Stimulated activated CD8-positive, alpha-beta memory T cell treated with anti-CD3 and anti-CD28 coated beads, Interleukin-12 subunit alpha, Interleukin-12 subunit beta, amount 100 ng/mL, for 24 hours (primary cell): ENCODE results near the gene FBXL13.

Experiments
- DNase-seq: peaks from one replicate; pipeline ENCODE4 v3.0.0-alpha.2; 2020; ENCODE audit errors: extremely low read depth

The FBXL13 gene

DNA sequence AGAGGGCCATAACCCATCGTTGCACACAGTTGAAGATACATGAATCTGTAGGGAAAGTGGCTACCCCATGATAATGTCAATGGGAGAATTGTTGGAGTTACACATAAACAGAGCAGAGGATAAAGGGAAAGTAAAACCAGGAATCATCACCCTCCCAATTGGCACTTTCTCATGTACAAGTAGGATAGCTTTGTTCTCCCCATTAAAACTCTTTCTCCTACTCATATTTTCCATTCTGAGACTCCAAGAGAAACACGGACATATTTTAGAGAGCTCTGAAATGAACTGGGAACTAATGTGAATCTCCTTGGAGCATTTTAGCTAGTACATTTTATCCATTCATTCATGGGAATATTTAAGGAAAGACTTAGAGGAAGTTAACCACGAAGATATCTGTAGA, 179.0 kb downstream of the FBXL13 start:
- DNase-seq = no peak

DNA sequence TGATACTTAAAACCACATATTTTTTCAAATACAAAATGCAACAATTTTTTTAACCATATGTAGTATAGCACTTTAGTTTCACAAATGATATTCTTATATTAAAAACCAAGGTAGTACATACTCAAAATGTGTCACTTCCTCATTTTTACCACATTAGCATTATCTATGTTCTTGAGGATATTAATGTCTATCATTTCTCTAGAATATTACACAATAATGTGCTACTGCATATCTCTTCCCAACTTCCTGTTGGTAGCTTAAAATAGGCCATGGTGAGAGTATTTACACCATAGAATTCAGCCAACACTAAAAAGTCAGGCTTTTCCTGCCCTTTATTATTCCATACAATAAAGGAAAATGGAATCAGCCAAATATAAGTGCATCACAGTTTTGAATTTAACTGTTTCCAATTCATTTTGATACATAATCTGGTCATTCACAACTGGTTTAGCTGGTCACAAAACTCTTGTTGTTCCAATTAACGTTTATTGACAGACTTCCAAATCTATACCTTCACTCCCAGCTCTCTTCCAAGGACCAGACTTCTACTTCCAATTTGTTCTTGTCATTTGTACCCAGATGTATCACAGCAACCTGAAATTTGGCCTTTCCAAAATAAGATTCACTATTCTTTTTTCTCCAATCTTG, 181.8 kb downstream of the FBXL13 start:
- no peak for DNase-seq

DNA sequence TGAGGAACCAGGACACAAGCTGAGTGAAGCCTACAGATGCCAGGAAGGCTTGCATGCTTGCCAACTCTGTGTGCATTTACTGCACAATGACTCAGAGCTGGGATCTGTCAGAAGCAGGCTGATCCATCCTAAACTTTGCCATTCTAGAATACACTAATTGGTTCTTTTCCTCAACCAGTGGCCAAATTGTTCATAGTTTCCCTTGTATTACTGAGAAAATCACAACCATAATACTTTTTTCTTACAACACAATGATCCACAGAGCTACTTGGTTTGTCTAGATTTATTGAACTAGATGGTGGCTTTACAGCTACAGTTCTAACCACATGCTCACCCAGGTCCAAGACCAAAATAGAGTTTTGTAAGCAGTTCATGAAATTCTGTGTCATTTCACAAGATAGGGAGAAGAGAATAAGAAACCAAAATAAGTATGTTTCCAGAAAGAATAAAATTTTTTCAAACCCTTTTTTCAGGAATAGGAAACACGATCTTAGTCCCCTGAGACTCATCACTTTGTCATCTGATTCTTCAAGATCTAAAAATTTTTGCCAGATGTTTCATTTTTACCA, 182.8 kb downstream of the FBXL13 start:
- DNase-seq = no peak

DNA sequence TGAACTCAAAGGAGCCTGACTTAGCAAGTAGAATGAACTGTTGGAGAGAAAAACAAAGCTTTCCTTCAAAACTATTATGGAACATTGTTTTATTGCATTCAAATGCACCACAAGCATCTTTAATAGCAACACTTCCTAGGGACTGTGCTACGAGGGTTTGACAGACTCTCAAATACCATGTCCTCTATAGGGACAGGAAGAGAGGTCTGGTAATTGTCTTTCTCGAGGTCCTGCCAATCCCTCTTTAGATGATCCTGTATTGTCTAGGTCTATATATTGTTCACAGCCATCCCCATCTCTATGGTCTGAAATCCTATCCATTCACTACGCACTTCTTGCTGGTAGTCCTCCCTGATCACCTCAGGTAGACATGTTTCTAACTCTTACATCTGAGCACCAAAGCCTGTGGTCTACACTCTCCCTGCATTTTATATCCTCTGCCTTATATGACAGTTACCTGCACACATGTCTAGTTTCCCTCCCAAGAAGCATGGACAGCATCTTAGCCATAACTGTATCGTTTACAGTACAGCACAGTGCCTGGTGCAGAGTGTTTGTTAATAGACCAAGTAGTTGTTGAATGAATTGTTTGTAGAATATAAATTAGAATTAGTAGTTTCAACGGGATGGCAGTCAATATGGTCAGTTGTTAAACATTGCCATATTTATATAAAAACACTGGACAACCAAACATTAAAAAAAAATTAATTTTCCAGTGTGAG, 183.5 kb downstream of the FBXL13 start:
- DNase-seq = no peak

DNA sequence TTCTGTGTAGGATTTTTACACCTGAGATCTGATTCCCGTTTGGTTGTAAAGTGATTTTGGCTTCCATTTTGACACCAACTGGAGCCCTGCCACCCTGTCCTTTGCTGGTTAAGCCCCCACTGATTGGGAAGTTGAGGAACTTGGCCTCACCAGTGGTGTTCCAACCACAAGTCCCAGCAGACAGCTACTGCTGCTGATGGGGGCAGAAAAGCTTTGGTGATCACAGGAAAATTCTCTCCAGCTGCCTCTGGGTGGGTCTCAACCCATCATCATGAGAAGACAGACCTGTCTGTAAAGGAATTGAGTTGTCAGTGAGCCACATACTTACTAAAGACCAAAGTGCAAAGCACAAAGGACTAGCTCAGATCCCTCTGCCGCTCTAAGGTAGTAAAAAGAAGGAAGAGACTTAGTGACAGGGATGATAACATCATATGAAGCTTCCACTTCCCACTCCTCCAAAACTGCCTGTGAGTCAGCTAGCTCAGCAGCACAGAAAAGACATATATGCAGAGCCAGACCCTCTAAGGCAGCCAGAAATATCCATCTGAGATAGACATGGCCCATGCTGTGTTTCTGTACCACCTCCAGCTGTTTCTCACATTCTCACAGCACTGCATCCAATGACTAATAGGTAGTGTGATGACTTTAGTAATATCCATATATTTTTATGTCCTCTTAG, 184.2 kb downstream of the FBXL13 start:
- no peak for DNase-seq

DNA sequence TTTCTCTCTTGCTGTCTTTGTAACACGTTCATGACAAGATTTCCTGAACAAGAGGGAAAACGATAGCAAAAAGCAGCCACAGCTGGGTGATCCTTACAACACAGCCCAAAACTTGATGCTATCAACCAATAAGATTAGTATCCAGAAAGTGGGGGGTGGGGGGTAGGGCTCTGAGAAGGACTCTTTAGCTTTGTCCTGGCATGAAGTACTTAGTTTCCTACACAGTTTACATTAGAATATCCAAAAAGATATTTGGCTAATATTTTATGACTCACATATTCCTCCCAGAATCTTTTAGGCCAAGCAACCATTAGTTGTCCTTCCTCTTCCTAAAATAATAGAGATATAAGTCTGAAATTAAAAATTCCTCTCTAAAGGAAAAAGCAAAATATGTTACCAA, 184.7 kb downstream of the FBXL13 start:
- no peak for DNase-seq

DNA sequence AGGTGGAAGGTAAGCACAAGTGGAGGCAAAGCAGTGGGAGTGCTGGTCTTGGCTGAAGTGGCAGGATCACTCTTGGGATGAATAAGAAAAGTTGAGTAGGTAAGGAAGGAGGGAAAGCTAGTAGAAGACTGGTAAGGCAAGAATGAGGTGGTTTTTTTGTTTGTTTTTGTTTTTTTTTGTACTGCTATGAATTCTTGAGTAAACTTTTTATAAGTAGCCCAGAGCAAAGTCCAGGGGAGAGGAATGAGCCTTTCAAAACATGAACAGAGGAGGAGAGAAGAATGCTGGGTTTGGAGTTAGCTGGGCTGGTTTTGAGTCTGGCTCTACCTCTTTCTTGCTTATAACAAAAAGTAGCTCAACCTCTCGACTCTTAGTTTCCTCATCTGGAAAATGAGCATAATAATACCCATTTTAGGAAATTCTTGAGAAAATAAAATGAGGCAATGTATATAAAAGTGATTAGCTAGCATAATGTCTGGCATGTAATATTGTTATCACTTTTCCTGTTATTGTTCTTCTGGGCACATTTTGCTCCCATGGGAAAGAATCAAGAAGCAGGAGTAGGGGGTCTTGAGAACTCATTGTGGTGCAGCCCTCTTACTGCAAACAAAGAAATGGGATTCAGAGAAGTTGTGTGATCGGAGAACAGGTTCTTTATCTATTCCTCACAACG, 185.9 kb downstream of the FBXL13 start:
- DNase-seq = no peak

DNA sequence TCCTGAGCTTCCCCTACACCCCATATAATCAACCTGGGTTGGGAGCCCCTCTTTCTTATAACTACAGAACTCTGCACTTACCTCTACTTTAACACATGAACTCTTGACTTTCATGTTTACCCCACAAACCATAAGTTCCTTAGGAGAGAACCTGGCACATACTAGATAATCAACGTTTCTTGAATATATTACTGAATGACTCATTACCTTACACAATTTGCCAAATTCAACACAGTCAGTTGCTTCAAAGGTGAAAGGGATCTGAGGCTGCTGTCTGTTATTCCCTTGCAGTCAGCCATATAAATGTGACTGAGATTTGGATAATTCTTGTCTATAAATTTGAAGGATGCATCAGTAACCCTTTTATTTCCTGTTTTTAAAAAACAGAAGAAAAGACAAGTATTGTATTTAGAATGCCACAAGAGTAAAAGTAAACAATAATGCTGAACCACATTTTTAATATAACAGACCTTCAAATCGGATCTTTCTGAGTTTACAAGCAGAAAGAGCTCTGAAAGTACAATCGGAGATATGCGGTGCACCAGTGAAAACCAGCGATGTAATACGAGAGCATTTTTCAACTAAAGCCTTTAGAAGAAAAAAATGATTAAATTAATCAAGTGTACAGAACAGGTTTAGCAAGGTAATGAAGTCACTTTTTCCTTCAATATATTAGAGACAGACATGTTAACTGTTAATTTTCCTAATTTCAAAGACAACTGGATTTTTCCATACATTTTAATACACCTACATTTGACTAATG, 191.3 kb downstream of the FBXL13 start:
- DNase-seq = no peak

DNA sequence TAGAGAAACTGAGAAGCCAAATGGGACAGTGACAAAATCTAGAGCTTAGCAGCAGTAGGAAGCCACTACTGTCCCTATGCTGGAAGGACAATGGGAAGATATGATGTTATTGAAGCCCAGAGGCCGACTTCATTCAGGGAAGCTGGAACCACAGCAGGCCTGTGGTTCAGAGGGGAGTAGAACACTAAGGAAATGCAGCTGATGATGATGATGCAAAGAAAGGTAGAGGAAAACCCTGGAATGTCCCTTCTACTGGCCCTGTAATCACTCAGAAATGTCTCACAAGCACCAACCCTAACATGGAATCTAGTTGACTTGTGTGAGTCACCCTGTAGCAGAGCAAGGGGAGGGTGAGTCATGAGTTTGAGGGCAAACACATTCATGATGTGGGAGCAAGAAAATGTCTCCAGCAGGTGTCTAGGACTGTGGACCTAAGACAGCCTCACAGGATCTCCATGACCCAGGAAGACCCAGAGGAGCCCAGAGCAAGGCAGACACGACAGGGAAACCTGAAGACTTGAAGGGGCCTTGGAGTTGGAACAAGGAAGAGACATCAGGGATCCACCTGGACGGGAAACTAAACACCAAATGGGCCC, 198.8 kb downstream of the FBXL13 start:
- DNase-seq = peak; percentile 2

DNA sequence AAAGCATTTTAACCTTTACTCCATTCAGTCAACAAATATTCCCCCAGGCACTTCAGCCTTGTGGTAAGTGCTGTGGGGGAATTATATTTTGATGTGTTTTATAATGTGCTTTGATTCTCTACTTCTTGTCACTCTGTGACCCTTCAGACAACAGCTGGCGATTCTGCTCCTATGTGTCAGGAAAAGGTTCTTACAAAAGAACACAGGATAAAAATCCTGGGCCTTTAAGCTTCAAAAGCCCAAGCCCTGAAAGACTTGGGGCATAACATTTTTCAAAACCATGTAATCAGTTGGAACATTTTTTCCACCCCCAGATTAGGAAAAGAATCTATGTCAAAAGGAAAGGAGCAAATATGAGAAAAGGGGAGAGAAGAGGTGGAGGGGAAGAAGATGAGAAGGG, 199.6 kb downstream of the FBXL13 start:
- DNase-seq = no peak

DNA sequence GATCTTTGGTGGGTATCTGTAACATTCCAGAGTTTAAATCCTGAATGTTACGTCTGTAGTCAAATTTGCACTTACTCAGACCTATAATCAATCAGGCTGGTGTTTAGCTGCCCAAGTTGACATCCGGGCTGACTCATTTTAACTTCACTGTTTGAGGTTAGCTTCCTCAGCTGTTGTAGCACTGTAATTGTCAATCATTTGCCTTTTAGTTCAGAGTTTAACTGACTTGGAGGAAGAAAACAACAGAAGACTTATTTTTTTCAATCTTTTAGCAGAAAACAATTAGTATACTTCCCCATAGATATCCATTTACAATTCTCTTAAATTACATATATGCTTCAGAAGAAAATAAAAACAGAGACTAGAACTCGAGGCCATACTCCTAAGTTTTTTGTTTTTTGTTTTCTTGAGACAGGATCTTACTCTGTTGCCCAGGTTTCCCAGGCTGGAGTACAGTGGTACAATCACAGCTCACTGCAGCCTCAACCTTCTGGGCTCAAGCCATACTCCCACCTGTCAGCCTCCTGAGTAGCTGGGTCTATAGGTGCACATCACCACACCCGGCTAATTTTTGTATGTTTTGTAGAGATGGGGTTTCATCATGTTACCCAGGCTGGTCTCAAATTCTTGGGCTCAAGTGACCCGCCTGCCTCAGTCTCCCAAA, 200.3 kb downstream of the FBXL13 start:
- no peak for DNase-seq

DNA sequence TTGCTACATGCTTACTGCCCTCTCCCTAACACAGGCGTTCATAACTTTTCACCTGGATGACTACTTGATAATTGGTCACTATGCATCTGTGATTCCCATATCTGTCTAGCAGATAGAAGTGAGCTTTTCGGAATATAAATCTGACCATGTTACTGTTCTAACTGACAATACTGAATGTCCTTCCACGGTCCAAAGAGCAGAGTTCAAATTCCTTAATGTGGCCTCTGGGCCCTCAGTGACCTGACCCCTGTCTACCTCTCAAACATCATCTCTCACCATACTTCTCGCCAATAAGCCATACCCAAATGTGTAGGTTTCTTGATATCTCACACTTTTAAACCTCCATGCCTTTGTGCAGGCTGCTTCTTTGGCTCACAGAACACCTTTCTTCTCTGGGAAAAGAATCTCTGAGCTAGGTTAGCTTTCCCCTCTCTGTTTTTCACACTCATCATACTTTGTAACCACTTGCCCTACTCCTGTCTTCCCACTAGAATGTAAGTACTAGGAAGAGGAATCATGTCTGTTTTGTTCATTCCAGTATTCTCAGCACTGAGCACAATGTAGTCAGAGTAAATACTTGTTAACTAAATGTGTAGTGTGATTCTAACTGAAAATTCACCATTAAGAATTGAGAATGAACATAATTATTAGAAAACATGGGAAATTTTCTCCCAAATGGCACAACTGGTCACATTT, 201.0 kb downstream of the FBXL13 start:
- no peak for DNase-seq

DNA sequence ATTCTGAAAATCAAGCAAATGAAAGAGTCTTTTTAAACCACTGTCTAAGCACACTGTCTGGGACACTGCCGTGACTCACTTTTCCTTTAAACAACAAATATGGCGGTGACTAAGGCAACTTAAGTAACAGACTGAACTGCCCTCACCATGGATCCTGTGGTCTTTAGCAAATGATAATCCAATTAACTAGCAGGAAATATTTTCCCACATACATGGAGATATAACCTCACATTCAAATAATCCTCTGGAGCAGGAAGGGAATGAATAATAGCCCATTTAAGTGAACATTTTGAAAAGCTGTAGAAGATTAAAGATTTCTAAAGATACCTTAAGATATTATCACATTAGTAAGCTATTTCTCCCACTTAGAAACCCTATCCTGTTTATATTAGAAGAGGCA, 202.1 kb downstream of the FBXL13 start:
- no peak for DNase-seq

DNA sequence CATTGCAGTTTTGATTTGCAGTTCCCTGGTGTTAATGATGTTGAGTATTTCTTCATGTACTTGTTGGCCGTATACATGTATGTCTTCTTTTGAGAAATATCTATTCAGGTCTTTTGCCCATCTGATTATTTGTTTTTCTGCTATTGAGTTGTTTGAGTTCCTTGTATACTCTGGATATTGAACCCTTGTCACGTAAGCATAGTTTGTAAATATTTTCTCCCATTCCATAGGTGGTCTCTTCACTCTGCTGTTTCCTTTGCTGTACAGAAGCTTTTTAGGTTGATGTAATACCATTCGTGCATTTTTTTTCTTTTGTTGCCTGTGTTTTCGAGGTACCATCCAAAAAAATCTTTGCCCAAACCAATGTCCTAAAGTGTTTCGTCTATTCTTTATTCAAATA, 205.4 kb downstream of the FBXL13 start:
- DNase-seq = no peak

DNA sequence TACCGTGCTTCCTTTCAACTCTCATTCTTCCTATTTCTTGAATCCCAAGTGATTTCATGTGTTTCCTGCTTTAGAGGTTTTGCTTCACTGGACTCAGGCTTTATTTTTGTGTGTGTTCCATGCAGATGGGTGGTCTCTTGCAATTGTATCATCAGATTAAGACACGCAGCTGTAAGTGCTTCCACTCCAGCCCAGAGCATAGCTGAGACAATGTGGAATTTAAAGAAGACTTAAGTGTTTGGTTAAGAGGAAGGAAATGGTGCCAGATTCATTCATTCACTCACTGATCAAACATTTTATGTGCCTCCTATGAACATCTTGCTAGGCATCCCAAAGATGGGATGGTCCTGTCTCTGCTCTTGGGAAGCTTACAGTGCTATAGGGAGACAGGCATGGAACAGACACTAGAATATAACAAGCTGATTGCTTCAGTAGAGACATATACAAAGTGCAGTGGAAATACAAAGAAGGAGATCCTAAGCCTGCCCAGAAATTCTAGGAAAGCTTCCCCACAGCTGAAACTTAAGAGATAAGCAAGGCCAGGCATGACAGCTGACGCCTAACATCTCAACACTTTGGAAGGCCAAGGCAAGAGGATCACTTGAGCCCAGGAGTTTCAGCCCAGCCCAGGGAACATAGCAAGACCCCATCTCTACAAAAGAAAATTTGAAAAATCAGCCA, 207.9 kb downstream of the FBXL13 start:
- DNase-seq = no peak

DNA sequence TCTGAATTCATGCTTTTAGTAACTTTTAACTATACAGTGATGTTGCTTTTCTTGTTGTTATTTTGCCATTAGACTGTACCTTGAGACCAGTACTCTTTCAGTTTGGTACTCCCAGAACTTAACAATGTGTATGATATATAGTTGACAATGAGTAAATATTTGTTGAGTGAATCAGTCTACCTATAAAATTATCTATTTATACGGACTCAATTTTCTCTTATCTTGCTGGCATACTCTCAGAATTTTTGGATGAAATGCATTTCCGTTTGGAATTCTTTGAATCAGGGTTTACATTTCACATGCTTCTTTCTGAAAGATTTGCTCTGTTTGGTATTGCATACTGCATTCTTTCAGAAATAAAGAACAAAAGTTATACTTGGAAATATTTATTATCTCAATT, 209.6 kb downstream of the FBXL13 start:
- DNase-seq = no peak

DNA sequence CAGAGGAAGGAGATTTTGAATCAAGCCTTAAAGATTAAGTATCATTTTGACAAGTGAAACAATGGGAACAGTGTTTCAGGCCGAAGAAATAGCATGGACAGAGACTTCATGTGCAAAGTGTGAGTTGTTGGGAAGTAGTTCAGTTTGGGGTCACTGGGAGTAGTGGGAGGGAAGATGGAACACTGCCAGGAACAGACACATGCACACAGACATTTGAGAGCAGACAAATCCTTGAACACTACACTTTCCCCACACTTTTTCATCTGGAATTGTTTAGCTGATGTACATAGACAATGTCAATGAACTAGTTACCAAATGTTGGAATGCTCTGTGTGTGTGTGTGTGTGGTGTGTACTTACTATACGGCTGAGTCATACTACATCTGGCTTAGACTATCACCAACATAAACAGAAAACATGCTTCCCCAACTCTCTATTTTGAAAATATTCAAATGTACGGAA, 214.2 kb downstream of the FBXL13 start:
- no peak for DNase-seq

DNA sequence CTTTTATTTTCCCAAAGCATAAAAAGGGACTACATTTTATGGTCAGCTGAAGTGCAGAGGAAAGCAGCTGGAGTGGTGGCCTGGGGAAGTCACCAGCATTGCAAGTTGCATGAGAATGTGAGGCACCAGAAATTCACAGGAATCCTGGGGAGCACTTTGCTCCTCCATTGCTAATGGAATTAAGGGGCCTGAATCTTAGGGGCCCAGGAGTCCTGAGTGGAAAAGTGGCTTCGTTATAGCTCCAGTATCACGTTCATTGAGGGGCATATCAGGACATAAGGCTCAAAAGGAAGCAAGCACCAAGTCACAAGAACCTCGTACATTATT, 214.8 kb downstream of the FBXL13 start:
- DNase-seq = no peak

DNA sequence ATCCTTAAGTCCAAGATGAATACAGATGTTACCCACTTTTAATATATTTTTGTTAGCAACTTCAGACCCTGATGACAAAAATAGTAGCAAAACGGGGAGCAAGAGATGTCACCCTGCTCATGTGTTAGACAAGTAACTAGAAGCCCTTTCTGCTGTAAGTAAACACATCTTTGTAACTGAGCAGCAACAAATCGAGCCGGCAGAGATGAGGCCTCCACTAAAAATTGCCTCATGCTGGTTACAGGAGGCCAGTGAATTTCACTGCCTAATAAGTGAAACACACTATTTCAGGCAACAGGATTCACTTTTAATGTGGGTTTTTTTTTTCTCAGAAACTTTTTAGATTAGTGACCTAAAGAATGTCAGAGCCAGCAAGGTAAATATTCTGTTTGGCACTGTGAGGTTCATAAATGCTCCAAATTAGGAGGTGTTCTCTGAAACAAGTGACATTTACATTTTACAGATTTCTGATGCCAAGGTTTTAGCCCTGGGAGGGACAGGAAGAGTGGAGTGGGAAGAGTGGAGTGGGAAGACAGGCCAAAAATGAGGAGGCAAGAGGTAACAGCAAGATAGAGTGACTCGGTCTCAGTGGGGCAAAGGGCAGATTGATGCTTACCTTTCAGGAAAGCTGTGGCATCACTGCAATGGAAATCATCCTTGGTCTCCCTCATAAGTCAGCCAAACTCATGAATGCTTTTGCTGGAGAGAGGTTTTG, 215.4 kb downstream of the FBXL13 start:
- DNase-seq = no peak
